ENCODE measurements around the gene LRPPRC. TPM values are rescaled to one million over a fixed set of nuclear protein-coding genes. Genes with fewer than 3 reads are reported as not detected.

LRPPRC gene
- total and polyA plus RNA-seq, 2 experiments from 2014 or later: 39.5 to 71.9 TPM

DNA sequence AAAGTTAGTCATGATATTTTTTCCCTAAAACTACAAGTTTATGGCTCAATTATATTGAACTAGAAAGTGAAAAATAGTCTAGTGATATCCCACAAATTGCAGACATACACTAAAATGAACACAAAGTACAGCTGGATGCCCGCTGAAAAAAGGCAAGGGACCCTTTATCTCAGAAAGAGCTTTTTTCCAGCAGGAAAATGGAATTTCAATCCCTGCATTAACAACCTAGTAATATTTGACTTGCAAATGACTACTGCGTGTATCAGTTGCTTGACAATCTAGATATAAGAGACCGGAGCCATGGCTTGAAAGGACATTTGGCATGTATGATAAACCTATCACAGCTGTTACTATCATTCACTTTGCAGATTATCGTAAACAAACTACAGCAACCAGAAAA lies 49.1 kb downstream of the LRPPRC start:
- Histone ChIP-seq H3K27ac (no peak overlapping the region), H3K4me3 (no peak overlapping the region), H3K36me3 (peaks cover 76% of the 10 kb centered on the region), H3K4me1 (ENCODE audit: low read depth) (no peaks in the 10 kb centered on the region), H3K9me3 (ENCODE audit: low read depth) (no peaks in the 10 kb centered on the region), H3K27me3 (no peaks in the 10 kb centered on the region)
- no peak for DNase-seq (ENCODE audit: low read depth in 1 of 2, low spot score in 1 of 2)
- TF ChIP-seq, protein P1, sequence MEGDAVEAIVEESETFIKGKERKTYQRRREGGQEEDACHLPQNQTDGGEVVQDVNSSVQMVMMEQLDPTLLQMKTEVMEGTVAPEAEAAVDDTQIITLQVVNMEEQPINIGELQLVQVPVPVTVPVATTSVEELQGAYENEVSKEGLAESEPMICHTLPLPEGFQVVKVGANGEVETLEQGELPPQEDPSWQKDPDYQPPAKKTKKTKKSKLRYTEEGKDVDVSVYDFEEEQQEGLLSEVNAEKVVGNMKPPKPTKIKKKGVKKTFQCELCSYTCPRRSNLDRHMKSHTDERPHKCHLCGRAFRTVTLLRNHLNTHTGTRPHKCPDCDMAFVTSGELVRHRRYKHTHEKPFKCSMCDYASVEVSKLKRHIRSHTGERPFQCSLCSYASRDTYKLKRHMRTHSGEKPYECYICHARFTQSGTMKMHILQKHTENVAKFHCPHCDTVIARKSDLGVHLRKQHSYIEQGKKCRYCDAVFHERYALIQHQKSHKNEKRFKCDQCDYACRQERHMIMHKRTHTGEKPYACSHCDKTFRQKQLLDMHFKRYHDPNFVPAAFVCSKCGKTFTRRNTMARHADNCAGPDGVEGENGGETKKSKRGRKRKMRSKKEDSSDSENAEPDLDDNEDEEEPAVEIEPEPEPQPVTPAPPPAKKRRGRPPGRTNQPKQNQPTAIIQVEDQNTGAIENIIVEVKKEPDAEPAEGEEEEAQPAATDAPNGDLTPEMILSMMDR (IDR thresholded peaks at IDR 0.05; ENCODE audit: low read depth, low read length): no peak

DNA sequence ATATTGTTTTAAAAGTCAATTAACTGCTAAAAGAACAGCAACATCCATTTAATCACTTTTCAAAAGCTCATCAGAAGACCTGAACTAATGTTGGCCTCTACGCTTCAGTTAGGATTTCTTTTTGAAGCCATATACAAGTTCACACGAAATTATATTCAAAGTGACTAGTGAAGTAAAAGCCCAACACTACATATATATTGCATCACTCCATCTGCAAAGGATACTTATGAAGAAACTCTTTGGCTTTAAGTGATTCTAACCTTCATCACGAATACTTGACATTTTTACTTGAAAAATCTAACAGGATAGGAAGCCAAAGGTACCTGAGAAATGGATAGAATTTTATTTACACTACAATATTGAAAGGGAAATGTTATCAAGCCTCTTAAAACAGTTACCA lies 50.4 kb downstream of the LRPPRC start:
- DNase-seq (ENCODE audit: low read depth in 1 of 2, low spot score in 1 of 2): no peak
- no peaks in the 10 kb centered on the region for H3K27me3 ChIP-seq
- peaks cover 79% of the 10 kb centered on the region for H3K36me3 ChIP-seq
- no peak overlapping the region for H3K27ac ChIP-seq
- no peaks in the 10 kb centered on the region for H3K9me3 ChIP-seq (ENCODE audit: low read depth)
- H3K4me3 ChIP-seq: no peak overlapping the region
- H3K4me1 ChIP-seq (ENCODE audit: low read depth): no peaks in the 10 kb centered on the region
- TF ChIP-seq, protein P1 (IDR thresholded peaks at IDR 0.05; ENCODE audit: low read depth, low read length): no peak

DNA sequence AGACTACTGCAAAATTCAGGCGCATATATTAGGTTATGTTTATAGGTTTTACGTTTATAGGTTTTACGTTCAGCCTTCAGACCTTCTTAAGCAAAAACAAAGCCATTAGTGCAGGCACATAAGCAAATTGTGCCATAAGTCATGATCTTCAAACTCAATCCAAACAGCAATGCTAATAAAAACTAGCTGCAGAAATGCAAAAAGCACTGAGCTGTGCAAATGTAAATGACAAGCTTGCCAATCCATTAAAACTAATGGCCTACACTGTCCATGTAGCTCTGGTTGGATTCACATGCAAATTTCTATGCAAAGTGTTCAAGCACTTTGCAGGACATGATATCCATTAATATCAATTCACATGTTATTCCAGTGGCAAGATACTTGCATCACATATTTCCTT lies 50.9 kb downstream of the LRPPRC start:
- no peak overlapping the region for H3K27ac ChIP-seq
- no peaks in the 10 kb centered on the region for H3K27me3 ChIP-seq
- peaks cover 83% of the 10 kb centered on the region for H3K36me3 ChIP-seq
- no peaks in the 10 kb centered on the region for H3K4me1 ChIP-seq (ENCODE audit: low read depth)
- TF ChIP-seq, protein P1 (IDR thresholded peaks at IDR 0.05; ENCODE audit: low read depth, low read length): no peak
- H3K9me3 ChIP-seq (ENCODE audit: low read depth): no peaks in the 10 kb centered on the region
- DNase-seq (ENCODE audit: low read depth in 1 of 2, low spot score in 1 of 2): no peak
- no peak overlapping the region for H3K4me3 ChIP-seq

DNA sequence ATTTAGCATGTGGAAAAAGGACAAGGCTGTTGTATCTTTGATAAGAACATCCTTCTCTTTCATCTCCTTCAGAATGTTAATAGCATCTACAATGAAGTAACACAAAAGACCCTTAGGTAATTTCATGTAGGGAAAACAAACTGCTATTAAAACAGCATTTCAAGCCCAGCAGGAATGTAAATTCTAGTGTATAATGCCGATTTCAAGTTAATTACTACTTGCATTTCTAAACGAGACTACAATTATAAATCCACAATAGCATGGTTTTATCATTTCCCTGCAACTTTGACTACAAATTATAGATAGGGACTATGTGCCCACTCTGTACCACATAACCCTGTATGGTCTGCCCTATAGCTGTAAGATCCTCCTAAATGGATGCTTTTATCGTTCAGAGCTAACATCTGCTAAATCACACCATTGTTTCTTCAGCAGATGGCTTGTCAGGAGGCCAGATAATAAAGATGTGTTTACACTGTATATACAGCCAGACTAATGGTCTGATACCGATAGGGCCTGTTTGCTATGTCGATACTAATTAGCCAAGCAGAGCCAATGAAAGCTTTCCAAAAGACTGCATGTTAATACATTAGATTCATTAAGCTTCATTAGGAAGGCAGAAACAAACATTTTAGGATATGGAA lies 51.9 kb downstream of the LRPPRC start:
- no peaks in the 10 kb centered on the region for H3K27me3 ChIP-seq
- H3K4me1 ChIP-seq (ENCODE audit: low read depth): no peaks in the 10 kb centered on the region
- H3K4me3 ChIP-seq: no peak overlapping the region
- TF ChIP-seq, protein P1 (IDR thresholded peaks at IDR 0.05; ENCODE audit: low read depth, low read length): no peak
- H3K27ac ChIP-seq: no peak overlapping the region
- H3K9me3 ChIP-seq (ENCODE audit: low read depth): no peaks in the 10 kb centered on the region
- peaks cover 77% of the 10 kb centered on the region for H3K36me3 ChIP-seq
- no peak for DNase-seq (ENCODE audit: low read depth in 1 of 2, low spot score in 1 of 2)

DNA sequence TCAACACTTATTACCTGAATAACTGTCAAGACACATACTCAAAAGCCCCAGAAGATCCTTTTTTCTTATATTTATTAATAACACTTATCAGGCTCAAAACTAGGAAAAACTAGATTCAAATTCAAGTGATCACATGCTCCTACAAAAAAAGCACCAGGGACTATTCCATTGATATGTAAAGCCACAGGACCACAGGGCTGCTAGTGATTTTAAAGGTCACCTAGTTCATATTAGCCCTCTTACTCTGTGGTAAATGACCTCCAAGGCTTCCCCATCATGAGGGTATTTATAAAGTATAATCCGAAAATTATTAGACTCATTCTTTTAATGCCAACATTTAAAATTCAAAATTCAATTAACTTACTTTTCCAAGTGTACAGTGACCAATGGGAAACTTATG lies 52.5 kb downstream of the LRPPRC start:
- H3K9me3 ChIP-seq (ENCODE audit: low read depth): no peaks in the 10 kb centered on the region
- TF ChIP-seq, protein P1 (IDR thresholded peaks at IDR 0.05; ENCODE audit: low read depth, low read length): no peak
- no peak overlapping the region for H3K4me3 ChIP-seq
- no peaks in the 10 kb centered on the region for H3K4me1 ChIP-seq (ENCODE audit: low read depth)
- H3K27me3 ChIP-seq: no peaks in the 10 kb centered on the region
- peaks cover 71% of the 10 kb centered on the region for H3K36me3 ChIP-seq
- no peak overlapping the region for H3K27ac ChIP-seq
- no peak for DNase-seq (ENCODE audit: low read depth in 1 of 2, low spot score in 1 of 2)

All from cardiac muscle cell (in vitro differentiated cells and primary cell).